ENCODE results near the gene PRKAR2B. TPM values are rescaled to one million over a fixed set of nuclear protein-coding genes. Genes with fewer than 3 reads are reported as not detected.

Gene PRKAR2B
- 0.08 and 1.5 TPM in 2 replicates for total RNA-seq (ENCODE audit: low replicate concordance)

DNA sequence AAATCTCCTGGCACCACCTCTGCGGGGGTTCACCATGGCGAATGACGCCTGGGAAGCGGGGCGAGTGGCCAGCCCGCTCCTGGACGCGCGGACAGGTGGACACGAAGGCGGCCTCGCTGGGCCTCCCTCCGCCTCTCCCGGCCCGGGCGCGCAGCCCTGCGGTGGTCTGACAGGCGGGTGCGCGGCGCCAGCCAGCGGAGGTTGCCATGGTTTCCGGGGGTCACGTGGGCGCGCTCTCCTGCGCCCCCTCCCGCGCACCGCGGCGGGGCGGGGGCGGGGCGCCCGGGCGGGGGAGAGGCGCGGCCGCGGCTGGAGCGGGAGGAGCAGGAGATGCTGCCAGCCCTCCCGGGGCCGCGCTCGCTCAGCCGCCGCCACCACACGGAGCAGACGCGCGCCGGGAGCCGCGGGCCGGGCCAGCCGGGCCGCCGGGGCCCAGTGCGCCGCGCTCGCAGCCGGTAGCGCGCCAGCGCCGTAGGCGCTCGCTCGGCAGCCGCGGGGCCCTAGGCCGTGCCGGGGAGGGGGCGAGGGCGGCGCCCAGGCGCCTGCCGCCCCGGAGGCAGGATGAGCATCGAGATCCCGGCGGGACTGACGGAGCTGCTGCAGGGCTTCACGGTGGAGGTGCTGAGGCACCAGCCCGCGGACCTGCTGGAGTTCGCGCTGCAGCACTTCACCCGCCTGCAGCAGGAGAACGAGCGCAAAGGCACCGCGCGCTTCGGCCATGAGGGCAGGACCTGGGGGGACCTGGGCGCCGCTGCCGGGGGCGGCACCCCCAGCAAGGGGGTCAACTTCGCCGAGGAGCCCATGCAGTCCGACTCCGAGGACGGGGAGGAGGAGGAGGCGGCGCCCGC is at the start of gene PRKAR2B:
Gene PRKAR2B (plus strand): TSS at position 359 of the 848 bp plus-strand sequence. CDS start 203 bp downstream, at position 562.

DNA sequence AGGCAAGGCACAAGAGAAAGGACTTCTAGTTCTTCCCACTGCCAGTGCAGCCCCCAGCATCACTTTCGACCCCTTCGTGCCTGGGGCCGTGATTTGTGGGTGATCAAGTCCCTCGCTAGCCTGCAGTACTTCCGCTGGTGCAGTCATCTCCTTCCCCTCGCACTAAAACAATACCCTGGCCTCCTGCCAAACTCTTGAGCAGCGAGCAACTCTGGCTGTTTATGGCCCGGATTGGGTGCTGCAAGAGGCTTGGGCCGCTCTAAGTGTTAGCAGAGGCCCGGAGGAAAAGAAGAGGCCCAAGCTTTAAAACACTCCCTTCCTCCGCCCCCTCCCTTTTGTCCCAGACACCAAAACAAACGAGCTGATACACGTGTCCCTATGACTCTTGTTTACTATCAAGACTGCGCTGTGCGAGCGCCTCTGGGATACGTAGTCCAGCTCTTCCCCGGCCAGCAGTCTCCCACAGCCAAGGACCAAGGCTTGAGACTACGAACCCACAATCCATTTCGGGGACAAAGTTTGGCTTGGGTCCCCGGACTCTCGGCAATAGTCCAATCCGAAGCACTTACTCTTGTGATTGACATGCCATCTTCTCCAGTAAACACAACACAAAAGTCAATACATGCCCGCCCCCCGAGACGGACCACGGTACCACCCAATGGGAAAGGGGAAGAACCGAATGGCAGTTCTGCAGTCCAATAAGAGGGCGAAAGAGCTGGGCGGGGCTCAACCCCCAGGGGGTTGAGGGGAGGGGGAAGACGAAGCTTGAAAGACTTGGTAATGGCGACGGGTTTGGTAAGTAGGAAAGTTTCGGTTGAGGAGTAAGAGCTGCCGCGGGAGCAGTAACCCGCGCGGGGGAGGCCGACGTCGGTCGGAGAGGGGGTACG is 124.0 kb downstream of the PRKAR2B start, which contains the start of gene HBP1:
Gene HBP1 (plus strand): TSS at position 771 of the 887 bp plus-strand sequence. CDS start 10,891 bp downstream, outside the sequence.

Other genes starting within 250 kb of the PRKAR2B start
- gene PIK3CG, start 179.4 kb upstream of the PRKAR2B start, total RNA-seq (ENCODE audit: low replicate concordance), result 0.12 TPM in 1 of 2 replicates, not detected in the other
- gene HBP1, start 124.3 kb downstream of the PRKAR2B start, total RNA-seq (ENCODE audit: low replicate concordance), result 77.4 and 127 TPM in 2 replicates

All from smooth muscle cell of the coronary artery (primary cell).